ENCODE results near the gene LGR6.
"Not testable (repeated sequence)": the region's sequence is repeated elsewhere in the genome, so short reads cannot be mapped to it uniquely, and the experiment has no call there.

Gene LGR6

GRCh38 chr1:202193614-202194327, at the start of gene LGR6:
LGR6 (plus strand) TSS chr1:202193799; CDS start chr1:202193990, 191 bp downstream.
- no peak for DNase-seq

DNA sequence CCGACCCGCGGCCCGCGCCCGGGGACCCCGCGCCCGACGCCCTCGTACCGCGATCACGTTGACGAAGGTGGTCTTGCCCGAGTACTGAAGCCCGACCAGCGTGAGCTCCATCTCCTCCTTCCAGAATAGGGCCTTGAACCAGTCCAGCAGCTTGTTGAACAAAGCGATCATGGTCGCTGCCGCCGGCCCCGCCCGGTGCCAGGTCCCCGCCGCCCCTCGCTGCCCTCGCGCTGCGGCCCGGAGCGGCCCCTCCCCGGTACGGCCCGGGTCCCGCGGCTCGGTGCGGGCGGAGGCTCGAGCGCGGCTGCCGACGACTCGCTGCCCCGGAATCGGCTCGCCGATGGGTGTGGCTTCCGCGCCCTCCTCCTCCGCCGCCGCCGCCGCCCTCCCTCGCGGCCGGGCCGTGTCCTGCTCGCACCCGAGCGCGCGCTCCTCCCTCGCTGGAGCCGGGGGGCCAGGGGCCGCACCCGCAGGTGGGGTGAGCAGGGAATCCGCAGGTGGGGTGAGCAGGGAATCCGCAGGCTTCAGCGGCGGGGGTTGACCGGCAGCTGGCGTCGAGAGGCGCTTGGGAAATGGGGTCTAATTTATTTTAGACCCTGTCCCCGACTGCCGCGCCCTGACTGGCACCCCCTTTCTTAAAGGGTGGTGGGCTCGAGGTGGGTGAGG, 49.1 kb upstream of the LGR6 start, which contains the start of gene ARL8A:
TSS of gene ARL8A (minus strand) at position 336 of the 666 bp plus-strand sequence. CDS start at position 171, 165 bp downstream.
- DNase-seq, result peak; percentile 77

DNA sequence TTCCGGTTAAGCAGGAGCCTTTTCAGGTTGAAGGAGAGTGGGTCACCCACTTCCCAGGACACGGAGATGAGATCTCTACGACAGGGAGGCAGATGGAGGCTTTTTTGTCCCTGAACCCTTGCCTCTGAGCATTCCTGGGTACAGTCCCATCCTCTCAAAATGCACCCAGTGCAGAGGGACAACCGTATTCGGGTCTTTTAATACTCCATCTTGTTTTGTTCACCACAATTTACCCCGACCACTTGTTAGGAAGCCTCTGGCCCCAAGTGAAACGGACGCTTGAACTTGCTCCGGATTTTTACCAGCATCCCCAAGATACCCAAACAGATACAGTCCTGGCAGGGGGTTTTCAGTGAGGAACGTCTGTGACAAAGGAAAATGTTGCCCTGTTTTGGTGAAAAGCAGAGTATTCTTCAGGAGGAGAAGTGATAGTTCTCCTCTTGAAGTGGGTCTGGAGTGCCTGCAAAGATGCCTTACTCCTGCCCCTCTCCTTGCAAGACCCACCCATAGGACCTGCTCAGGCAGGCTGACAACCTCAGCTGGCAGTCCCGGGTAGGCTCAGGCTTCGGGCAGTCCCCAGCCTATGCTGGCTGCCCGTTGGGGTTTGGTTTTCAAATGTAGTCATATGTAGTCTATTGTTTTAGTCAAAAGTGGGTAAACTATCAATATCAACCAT, 48.4 kb upstream of the LGR6 start:
- no peak for DNase-seq

GRCh38 chr1:202145744-202146140, 47.9 kb upstream of the LGR6 start:
- not testable (repeated sequence) for DNase-seq

DNA sequence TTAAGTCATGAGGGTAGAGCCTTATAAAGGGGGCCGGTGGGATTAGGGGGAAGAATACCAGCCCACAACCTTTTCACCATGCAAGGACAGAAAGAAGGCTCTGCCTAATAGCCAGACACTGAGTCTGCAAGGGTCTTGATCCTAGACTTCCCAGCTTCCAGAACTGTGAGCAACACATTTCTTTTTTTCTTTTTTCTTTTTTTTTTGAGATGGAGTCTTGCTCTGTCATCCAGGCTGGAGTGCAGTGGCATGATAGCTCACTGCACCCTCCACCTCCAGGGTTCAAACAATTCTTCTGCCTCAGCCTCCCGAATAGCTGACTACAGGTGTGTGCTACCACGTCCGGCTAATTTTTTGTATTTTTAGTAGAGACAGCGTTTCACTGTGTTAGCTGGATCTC, 47.3 kb upstream of the LGR6 start:
- no peak for DNase-seq

DNA sequence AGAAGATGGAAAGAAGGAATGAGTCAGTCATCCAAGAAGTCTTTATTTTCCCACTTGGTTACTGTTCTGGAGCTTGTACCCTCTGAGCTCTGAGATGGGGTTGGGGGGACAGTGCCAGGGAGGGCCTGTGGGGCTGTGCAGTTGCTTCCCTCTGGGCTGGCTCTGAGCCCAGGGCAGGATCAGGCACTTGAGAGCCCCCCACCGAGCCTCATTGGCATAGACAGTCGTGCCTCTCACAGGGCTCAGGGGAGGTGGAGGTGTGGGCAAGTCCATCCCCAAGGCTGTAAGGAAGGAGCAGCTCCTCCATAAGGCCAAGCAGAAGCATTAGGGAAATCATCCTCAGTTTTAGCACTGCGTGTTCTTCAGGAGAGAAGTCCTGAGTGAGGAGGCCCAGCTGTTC, 46.6 kb upstream of the LGR6 start:
- DNase-seq, result no peak

DNA sequence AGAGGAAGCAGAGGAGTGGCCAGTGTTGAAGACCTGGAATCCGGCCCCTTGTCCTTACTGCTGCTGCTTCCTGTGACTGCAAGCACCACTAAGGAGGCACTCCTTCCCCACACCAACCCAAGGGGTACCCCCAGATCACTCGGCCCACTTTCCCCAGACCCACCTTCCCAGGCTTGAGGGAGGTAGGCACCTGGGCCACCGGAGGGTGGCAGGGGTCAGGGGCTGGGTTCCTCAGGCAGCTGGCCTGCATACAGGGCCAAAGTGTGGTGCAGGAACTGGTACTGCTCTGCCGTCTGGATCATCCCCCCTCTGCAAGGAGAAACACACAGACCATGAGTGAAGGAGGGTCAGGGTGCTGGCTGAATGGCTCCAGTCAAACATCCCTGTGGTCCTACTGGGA, 45.2 kb upstream of the LGR6 start:
- no peak for DNase-seq

DNA sequence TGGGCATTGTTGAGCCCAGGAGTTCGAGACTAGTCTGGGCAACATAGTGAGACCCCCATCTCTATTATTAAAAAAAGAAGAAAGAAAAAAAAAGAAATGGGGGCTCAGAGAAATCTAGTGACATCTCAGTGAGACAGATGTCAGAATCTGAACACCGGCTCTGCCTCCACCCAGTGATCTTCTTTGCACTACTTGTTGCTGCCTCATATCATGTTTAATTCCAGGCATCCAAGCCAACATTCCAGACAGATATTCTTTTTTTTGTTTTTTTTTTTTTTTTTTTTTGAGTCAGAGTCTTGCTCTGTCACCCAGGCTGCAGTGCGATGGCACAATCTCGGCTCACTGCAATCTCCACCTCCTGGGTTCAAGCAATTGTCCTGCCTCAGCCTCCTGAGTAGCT, 44.0 kb upstream of the LGR6 start:
- DNase-seq, result no peak

DNA sequence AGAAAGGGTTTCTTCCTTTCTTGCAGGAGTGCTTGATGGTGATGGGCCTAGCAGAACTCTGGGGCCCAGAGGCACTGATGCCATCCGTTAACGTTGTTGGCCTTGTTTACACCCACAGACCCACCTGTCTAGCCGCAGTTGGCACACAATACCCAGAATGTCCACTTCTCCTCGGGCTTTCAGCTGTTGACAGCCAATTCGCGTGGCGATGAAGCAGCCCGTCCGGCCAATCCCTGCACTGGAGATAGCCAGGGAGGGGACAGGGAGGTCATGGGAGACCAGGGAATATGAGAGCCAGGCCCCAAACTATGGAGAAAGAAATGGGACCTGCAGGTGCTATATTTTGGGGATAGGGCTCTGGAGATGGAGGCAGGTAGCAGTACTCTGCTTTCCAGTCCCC, 43.4 kb upstream of the LGR6 start:
- no peak for DNase-seq

- no peak for DNase-seq
These were observed 43.0 kb upstream of the LGR6 start for GRCh38 chr1:202150602-202151001.

DNA sequence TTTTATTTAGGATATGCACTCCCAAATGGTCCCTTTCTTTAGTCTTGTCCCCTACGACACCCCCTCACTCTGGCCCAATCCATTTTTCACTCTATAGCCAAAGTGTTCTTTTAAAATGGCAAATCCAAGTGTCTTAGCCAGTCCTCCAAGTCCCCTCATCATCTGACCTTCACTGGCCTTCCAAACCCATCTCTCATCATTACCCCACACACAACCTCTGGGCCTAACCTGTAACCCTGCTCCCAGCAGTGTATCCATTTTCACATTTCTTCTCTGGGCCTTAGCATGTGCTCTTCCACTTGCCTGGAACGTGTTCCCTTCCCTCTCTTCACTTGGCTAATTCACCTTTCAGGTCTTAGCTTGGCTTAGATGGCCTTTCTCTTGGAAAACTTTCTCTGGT, 42.6 kb upstream of the LGR6 start:
- no peak for DNase-seq

GRCh38 chr1:202152399-202152798, 41.2 kb upstream of the LGR6 start:
- DNase-seq, result no peak

- no peak for DNase-seq
These were observed 40.3 kb upstream of the LGR6 start for GRCh38 chr1:202153284-202153683.

GRCh38 chr1:202154148-202154765, 39.3 kb upstream of the LGR6 start:
- DNase-seq, result no peak

- peak; percentile 42 for DNase-seq
These were observed 38.7 kb upstream of the LGR6 start for GRCh38 chr1:202154766-202155477.

GRCh38 chr1:202155478-202156021, 38.0 kb upstream of the LGR6 start:
- no peak for DNase-seq

DNA sequence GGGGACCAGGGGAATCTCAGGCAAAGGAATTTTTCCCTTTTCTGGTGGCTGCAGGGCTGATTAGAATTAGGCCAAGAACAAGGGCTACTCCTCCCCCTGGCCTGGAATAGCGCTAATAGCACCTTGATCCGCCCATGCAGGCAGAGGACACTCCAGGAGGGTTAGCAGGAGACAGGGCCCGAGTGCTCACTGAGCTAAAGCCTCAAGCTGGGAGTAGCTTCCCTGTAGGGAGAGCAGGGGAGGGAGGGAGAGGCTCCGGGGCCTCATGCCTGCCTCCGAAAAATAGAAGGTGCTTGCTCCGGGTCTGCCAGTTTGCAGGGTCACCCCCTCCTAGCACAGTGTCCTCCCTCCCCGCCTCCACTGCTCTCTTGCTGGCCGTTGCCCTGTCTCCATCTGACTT, 37.0 kb upstream of the LGR6 start:
- DNase-seq, result no peak

DNA sequence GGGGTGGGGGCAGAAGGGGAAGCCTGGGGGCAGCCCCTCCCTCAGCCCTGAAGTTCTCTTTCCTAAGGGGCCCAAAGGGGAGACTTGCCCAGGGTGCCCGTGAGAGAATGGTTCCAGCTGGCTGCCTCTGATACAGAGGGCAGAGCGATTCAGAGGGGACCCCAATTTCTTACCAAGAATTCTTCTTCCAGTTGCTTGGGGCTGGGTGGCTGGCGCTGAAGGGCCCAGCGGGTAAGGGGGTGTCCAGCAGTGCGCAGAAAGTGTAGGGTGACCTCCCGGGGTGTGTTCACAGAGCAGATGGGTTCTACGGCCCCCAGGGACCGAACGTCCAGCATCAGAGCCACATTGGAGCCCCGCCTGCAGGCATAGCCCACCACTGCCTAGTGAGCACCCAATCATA, 35.7 kb upstream of the LGR6 start:
- no peak for DNase-seq

- no peak for DNase-seq
These were observed 34.6 kb upstream of the LGR6 start for GRCh38 chr1:202158810-202159533.

- DNase-seq, result peak; percentile 68
These were observed 33.8 kb upstream of the LGR6 start for GRCh38 chr1:202159534-202160371.

GRCh38 chr1:202160377-202160940, 33.1 kb upstream of the LGR6 start, which contains the start of gene PTPN7:
PTPN7 (minus strand) TSS chr1:202160602; CDS start chr1:202159402, 1,200 bp downstream.
- peak; percentile 92 for DNase-seq

All from stimulated activated CD4-positive, alpha-beta T cell treated with anti-CD3 and anti-CD28 coated beads, Interleukin-4, amount 100 ng/mL, for 1 hour (primary cell).